Hematopoietic multipotent progenitor cell treated with erythropoietin and hydrocortisone succinate and interleukin-3 and kit ligand, for 8 days (in vitro differentiated cells): ENCODE data around the gene CIDEC.
"Not testable (repeated sequence)": the region's sequence is repeated elsewhere in the genome, so short reads cannot be mapped to it uniquely, and the experiment has no call there.

Experiments
- DNase-seq: peaks from one replicate; pipeline ENCODE4 v3.0.0-alpha.2; 2015

The CIDEC gene

GRCh38 chr3:9875448-9875847, 4.6 kb downstream of the CIDEC start:
- DNase-seq, result no peak

DNA sequence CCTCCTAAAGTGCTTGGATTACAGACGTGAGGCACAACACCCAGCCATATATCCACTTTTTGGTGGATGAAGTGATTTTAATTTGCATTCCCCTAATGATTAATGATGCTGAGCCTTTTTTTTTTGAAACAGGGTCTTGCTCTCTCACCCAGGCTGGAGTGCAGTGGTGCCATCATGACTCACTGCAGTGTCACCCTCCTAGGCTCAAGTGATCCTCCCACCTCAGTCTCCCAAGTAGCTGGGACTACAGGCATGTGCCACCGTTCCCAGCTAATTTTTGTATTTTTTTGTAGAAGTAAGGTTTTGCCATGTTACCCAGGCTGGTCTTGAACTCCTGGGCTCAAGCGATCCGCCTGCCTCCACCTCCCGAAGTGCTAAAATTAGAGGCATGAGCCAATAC, 8.0 kb downstream of the CIDEC start:
- DNase-seq, result not testable (repeated sequence)

DNA sequence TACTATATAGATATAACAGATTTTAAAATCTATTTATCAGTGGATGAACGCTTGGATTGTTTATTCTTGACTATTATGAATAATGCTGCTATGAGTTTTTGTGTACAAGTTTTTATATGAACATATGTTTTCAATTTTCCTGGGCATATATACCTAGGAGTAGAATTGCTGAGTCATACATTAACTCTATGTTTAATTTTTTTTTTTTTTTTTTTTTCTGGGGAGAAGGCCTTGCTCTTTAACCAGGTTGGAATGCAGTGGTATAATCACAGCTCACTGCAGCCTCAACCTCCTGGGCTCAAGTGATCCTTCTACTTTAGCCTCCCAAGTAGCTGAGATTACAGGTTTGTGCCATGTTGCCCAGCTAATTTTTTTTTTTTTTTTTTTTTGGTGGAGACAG, 9.1 kb downstream of the CIDEC start:
- no peak for DNase-seq

GRCh38 chr3:9869955-9870354, 10.1 kb downstream of the CIDEC start:
- DNase-seq, result no peak

DNA sequence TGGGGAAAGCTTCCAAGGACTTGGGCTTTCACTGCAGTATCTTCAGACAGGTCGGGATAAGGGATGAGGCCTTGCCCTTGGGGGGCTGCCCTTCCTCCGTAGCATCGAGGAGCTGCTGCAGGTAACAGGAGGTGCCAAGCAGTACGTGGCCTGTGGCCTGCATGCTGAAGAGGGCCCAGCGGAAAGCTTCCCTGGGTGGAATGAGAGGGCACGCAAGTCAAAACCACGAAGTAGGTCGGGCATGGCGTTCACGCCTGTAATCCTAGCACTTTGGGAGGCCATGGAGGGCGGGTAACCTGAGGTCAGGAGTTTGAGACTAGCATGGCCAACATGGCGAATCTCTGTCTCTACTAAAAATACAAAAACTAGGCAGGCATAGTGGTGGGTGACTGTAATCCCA, 12.9 kb downstream of the CIDEC start:
- DNase-seq, result no peak

GRCh38 chr3:9866639-9867038, 13.4 kb downstream of the CIDEC start:
- DNase-seq, result no peak

DNA sequence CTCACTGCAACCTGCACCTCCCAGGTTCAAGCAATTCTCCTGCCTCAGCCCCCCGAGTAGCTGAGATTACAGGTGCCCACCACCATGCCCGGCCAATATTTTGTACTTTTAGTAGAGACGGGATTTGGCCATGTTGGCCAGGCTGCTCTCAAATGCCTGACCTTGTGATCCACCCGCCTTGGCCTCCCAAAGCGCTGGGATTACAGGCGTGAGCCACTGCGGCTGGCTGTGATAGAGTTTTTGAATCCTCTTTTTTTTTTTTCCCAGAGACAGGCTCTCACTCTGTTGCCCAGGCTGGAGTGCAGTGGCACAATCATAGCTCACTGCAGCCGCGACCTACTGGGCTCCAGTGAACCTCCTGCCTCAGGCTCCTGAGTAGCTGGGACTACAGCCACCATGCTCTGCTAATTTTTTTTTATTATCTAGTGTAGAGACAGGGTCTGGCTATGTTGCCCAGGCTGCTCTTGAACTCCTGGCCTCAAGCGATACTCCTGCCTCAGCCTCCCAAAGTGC, 14.9 kb downstream of the CIDEC start:
- not testable (repeated sequence) for DNase-seq

- no peak for DNase-seq
Observed at GRCh38 chr3:9864200-9864927, 15.7 kb downstream of the CIDEC start.

DNA sequence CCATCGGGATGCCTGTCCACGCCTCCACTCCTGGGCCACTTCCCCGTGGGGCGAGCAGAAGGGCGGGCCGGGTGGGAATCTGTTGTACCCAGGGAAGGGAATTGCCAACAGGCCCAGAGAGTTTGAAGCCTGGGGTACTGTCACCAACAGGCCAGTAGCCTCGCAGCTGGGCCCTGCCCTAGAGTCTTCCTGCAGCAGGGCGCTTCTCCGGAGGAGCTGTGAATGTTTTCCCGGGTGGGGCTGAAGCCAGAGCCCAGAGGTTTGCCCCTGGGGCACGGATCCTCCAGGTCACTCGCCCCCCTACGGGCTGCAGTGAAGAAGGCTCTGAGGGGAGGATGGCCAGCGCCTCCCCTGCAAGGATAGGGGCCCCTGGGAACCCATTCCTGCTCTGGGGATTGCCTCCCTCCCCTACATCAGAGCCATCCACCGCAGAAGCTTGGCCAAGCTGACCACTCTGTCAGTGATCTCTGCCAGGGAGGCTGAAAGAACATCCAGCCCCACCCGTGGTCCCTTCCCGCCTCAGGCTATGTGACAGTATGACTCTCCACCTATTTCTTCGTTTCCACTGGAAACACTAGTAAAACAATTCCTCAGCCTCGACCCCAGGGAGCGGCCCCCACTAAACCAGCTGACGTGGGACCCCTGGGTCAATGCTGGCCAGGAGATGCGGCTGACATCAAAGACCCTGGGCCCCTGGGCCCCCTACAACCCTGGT, 16.8 kb downstream of the CIDEC start:
- no peak for DNase-seq

- peak; percentile 61 for DNase-seq
Observed at GRCh38 chr3:9862391-9863057, 17.5 kb downstream of the CIDEC start.

- no peak for DNase-seq
Observed at GRCh38 chr3:9861626-9862130, 18.4 kb downstream of the CIDEC start.

- no peak for DNase-seq
Observed at GRCh38 chr3:9861201-9861600, 18.9 kb downstream of the CIDEC start.

DNA sequence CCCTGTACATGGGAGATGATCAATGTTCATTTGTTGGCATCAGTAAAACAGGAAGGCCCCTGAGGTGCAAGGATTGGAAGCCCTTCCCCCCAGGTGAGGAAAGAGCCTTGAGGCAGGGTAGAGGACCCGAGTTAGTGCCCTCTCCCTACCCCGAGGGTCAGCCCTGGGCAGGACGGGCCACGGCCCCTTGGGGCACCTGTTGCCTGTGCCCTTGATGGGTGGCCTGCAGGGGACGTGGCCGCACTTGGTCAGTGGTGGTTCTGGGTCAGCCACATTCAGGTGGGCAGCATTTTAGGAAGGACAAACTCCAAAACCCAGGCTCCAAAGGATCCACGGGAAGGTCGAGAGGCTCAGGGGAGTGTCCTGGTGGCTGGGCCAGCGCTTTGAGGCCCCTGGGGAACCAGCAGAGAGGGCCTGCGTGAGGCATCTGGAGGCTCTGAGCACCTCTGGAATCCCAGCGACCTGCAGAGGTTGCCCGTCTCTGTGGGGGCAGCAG, 20.5 kb downstream of the CIDEC start:
- no peak for DNase-seq

DNA sequence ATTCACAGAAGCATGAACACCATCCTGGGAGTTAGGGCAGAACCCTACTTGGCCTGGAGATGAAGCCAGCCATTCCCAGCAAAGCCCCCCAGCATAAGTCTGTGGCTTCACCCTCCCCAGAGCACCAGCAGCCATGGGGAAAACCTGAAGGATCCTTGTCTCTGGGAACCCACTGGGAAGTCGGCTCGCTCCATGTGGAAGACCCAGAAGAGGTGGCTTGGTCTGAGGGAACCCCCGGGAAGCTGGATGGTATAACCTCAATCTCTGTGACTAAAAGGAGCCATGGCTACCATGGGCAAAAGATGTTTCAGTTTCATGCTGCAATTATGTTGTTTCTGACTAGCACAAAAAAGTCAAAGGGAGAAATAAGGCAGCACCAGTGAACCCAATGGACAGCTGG, 24.5 kb downstream of the CIDEC start:
- DNase-seq, result no peak

GRCh38 chr3:9854291-9854940, 25.6 kb downstream of the CIDEC start:
- not testable (repeated sequence) for DNase-seq

GRCh38 chr3:9852528-9852927, 27.5 kb downstream of the CIDEC start:
- no peak for DNase-seq

- not testable (repeated sequence) for DNase-seq
Observed at GRCh38 chr3:9851926-9852325, 28.1 kb downstream of the CIDEC start.

DNA sequence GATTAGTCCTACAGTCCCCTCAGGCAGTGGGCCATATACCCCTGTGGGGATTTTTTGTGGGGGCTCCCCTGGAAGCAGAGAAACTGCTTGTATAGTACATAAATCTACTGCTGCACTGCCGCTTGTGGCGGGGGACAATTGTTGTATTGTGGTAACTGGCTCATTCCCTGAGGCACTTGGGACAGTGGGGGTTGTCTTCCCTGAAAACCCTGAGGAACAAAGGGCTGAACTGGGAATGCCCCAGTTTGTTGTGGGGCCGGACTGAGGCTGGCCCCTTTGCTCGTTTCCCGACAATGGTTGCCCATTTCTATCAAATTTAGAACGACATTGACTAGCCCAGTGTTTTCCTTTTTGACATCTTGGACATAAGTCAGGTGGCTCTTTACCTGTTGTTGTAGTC, 28.7 kb downstream of the CIDEC start:
- not testable (repeated sequence) for DNase-seq

GRCh38 chr3:9848860-9849259, 31.2 kb downstream of the CIDEC start:
- DNase-seq, result peak; percentile 58

GRCh38 chr3:9847870-9848269, 32.2 kb downstream of the CIDEC start:
- DNase-seq, result not testable (repeated sequence)

DNA sequence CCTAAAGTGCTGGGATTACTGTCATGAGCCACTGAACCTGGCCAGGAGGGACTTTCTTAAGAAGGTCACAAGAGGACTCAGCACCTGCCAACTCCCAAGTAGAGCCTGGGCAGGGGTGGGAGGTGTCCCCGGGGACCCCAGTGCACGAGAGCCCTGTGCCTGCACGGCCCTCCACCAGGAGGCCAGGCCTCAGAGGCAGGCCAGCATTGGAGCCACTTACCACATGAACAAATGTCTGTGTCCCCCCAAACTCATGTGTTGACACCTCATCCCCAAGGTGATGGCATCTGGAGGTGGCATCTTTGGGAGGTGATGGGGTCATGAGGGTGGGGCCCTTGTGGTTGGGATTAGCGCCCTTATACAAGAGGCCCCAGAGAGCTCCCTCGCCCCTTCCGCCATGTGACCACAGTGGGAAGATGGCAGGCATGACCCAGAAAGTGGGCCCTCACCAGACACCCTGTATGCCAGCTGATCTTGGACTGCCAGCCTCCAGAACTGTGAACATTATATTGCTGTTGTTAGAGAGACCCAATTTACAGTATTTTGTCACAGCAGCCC, 33.0 kb downstream of the CIDEC start:
- DNase-seq, result peak; percentile 12

- DNase-seq, result no peak
Observed at GRCh38 chr3:9846231-9846630, 33.8 kb downstream of the CIDEC start.
